GM21576 (cell line): ENCODE results near the gene KRT84.

Source experiments
- ATAC-seq: cut with Tn5 transposase; IDR thresholded peaks from one replicate; pipeline ENCODE4 v1.9.1; 2021; ENCODE audit warnings: mild to moderate bottlenecking, moderate library complexity; ENCODE audit not compliant: unreplicated experiment

Gene KRT84, protein sequence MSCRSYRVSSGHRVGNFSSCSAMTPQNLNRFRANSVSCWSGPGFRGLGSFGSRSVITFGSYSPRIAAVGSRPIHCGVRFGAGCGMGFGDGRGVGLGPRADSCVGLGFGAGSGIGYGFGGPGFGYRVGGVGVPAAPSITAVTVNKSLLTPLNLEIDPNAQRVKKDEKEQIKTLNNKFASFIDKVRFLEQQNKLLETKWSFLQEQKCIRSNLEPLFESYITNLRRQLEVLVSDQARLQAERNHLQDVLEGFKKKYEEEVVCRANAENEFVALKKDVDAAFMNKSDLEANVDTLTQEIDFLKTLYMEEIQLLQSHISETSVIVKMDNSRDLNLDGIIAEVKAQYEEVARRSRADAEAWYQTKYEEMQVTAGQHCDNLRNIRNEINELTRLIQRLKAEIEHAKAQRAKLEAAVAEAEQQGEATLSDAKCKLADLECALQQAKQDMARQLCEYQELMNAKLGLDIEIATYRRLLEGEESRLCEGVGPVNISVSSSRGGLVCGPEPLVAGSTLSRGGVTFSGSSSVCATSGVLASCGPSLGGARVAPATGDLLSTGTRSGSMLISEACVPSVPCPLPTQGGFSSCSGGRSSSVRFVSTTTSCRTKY

DNA sequence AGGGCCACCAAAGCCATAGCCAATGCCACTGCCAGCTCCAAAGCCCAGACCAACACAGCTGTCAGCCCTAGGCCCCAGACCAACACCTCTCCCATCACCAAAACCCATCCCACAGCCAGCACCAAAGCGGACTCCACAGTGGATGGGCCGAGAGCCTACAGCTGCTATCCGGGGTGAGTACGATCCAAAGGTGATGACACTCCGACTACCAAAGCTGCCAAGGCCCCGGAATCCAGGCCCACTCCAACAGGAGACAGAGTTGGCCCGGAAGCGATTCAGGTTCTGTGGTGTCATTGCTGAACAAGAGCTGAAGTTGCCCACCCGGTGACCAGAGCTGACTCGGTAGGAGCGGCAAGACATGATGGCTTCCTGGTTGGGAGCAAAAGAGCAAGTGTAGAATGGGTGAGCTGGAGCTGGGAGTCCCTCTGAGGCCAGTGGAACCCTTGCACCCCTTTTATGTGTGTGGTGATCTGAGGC is at the start of gene KRT84:
TSS of gene KRT84 (minus strand) at position 427 of the 477 bp plus-strand sequence. CDS start at position 360, 67 bp downstream.
- ATAC-seq: no peak

DNA sequence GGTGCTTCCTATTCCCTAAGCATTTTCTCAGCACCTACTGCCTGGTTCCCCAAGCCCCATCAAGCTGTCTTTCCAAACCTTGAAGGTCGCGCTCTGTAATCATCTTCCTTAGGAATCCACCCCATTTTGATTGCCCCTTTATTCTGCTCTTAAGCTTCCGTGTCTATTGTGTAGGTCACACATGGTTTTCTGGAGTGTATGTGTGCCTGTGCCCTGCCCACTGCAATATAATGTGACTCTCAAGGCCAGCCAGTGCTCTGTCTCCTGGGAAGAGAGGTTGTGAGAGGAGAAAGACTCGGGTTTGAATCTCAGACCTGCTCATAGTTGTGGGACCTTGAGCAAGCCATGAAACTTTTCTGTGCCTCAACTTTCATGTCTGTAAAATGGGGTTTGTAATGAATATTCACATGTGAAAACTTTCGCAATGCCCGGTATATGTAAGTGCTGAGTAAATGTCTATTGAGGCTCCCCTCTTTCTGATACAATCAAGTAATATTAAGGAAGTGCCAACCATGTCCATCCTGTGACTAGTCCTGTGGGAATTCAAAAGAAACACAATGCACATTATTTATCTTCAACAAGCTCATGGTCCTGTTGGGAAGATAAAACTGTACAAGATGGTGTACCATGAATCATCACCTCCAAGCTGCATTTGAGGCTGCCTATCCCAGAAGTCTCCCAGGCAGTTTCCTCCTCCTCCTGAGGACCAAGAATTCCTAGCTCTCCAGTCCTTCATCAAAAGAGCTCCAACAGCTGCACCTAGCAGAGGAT is 49.5 kb upstream of the KRT84 start:
- no peak for ATAC-seq

DNA sequence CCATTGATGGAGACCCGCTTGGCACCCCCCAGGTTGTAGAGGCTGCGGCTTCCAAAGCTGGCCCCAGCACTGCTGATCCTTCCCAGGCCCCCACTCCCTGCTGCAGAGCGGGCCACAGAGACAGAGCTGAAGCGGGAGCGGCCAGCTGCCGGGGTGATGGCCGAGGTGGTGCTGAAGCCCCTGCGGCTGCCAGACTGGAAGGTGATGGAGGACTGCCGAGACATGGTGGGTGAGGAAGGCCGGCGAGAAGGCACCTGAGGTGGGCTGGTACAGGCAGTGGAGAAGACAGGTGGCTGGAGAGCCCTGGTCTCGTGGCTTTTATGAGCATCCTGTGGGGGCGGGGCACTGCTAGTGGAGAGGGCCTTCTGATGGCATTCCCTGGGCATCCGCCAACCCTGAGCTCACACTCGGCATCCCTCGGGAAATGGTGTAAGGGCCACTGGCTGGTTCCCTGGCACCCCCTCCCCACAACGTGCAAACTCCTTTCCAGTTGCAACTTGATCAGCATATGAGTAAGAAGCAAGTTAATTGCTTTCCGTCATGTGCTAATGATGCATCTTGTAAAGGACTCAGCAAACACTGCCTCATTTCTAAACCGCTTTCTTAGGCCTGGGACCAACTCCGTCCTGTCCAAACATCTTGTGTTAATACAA is 48.8 kb upstream of the KRT84 start, which contains the start of gene KRT75:
TSS of gene KRT75 (minus strand) at position 291 of the 653 bp plus-strand sequence. CDS start at position 224, 67 bp downstream.
- no peak for ATAC-seq

DNA sequence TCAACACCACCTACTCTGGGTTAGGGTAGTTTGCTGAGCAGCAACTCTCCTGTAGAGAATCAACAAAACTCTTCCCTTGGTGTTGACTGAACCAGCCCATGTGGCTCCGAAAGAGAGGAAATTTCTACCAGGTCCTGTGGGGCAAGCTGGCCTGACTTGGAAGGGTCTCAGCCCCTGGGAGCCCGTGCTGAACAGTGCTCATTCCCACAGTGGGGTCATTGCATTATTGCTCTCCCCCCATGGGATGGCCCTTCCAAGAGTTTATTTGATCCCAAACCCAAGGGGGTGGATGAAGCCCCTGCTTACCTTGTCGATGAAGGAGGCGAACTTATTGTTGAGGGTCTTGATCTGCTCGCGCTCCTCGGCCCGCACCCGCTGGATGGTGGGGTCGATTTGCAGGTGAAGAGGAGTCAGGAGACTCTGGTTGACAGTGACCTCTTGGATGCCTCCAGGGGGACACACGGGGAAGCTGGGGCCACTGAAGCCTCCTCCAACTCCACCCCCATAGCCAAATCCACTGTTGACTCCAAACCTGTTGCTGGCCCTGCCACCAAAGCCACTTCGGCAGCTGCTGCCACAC is 48.1 kb upstream of the KRT84 start:
- no peak for ATAC-seq

DNA sequence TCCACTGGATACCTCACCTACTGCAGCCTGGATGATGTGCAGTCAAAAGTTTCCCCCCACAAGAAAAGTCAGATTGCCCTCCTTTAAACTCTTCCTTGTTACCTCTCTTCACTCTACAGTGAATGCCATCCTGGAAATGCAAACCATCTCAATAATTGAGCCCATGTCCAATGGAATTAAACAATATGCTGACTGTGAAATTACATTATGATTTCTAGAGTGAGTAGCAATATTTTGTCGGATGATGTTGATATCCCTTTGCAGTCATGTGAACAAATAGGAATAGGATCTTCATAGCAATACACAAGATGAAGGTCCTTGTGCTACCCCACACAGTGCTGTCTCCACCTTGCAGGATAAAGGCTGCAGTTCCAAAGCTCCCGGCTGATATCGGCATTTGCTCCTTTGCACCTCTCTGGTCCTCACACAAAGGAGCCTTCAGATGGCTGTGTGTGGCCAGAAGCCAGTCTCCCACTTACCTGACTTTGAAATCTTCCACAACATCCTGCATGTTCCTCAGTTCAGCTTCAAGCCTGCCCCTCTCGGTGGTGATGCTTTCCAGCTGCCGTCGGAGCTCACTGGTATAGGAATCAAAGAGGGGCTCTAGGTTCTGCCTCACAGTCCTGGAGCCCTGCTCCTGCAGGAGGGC is 47.2 kb upstream of the KRT84 start:
- no peak for ATAC-seq

DNA sequence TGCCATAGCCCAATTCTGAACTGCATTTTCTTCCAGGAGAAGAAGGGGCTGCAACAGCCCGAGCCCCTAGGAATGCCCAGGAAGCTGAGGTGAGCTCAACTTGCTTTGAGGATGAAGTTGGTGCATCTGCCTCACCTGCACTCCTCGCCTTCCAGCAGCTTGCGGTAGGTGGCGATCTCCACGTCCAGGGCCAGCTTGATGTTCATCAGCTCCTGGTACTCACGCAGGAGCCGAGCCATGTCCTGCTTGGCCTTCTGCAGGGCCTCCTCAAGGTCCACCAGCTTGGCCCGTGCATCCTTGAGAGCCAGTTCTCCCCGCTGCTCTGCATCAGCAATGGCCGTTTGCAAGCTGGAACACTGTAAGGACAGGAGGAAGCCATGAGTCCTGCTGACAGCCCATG is 42.7 kb upstream of the KRT84 start:
- no peak for ATAC-seq

DNA sequence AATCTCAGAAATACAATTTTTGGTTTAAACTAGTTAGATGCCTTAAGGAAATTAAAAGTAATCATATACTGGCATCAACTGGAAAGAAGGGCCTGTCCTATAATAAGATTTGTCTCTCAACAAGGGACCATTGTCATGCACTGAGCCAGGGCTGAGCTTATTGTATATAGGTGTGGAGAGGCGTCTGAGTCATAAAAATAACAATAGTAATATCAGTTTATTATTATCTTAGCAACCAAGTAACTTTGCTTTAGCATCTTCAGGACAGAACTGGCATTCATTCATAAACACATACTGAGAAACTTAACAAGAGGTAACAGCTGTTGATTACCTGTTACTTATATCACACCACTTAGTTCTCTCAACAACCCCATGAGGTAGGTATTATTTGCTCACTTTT is 41.6 kb upstream of the KRT84 start:
- ATAC-seq: no peak

DNA sequence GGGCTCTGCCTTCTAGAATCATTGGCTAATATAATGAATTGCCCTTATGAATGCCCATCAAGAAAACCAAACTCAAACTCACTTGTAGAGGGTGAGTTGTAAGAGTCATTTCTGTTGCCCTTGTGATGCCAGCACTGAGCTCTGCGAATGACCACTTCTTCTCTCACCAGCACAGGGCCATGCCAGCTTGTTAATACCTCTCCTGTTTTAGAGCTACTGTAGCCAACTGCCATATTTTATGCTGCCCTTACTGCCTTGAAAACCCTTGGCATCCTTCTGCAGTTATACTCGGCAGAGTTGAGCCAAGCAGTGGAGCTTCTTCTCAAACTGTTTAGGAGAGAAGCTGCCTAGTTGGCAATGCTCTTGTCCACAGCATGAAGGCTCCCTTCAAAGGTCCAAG is 40.6 kb upstream of the KRT84 start:
- ATAC-seq: no peak

DNA sequence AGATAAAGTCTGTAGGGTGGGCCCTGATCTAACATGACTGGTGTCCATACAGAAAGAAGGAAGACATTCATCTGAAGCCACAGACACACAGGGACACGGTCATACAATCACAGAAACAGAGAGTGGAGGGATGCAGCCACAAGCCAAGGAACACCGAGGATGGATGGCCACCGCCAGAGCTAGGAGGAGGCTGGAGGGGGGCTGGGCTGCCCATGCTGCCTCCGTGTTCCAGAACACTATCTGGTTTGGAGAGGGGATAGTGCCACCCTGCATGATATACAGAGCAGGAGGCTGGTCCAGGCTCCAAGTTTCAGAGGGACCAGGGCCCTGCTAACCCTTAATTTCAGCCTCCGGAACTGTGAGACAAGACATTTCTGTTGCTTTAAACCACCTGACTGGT is 40.0 kb upstream of the KRT84 start:
- no peak for ATAC-seq

DNA sequence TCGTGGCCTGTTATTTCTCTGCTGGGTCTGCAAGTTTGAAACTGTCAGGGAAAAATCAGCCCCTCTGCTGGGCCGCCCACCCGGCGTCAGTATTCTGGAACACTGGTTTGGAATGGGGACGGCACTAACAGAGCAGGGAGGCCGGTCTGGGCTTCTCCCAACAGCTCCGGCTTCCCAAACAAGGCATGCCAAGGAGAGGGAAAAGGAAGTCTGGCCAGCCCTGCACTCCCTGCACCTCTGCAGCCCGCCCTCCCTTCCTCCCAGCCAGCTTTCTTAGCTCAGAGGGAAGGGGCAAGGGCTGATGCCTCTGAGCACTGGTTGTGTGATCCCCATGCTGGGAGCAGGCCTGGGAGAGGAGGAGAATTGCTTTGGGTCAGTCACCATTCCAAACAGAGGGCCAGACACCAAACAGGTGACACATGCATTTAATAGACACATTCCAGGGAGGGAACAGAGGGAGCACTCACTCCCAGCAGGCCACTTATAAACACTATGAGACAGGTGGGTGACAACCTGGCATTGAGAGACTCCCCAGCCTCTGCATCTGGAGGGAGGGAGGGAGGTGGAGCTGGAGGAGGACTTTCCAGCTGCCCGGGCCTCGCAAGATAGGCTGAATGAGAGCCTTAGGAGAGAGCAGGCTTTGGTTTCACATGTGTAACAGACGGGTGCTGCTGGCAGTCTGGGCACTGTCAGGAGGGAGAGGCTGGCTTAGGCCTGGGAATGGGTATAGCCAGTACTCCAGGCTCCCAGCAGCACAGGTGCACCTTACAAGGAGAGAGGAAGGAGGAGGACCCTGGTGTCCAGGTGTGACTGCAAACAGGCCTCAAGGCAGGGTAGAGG is 38.4 kb upstream of the KRT84 start:
- ATAC-seq: no peak

DNA sequence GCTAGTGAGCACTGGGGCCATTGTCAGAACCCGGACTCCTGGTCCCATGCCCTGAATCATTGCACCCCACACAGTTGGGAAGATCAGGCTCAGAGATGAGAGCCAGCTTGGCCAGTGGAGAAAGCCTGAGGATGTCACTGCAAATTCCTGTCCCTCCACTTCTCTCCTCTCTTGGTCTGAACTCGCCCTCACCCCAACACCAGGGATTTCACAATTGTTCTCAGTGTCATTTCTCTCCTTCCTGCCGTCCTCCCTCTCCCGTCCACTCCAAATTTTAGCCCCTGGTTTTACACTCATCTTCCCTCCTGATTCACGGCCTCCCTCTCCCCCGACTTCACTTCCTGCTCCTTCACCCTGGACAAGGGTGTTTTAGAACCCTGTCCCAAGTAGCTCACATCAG is 37.6 kb upstream of the KRT84 start:
- ATAC-seq: no peak

DNA sequence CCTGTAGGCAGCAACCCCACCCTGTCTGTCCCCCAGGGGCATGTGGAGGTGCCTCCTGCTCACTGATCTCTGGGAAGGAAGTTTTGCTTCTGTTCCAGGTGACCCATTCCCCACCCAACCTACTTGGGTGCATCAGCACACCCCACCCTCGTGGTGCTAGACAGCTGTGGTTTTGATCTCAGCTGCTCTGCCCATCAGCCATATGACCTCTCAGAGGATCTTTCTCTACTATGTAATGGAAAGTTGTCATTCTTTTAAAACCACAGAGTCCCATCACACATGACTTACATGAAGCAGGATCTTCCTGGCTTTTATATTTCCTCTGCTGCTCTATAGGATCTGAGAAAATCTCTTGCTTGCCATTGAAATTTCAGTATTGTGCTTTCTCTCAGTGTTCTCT is 34.2 kb upstream of the KRT84 start:
- no peak for ATAC-seq

DNA sequence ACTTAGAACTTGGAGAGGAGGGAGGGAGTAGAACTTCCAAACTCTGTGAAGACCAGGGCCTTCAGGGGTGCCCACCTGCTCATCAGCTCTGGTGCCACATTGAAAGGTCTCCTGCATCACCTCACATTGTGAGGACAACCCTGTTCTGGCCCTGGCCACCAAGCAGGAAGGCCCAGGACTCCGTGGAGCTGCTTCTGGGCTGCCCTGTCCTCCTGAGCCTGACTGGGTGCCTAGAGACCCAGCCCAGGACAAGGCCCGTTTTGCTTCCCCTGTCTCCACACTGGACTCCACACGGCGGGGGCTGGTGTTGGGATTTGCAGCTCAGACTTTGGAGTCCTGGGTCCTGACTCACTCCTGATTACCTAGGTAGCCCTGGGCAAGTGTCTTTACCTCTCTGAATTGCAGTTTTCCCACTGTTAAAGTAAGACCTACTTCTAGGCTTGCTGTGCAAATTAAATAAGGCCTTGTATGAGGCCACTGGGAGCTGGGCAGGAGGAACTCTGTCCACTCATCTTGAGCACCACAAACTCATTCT is 33.2 kb upstream of the KRT84 start:
- no peak for ATAC-seq

DNA sequence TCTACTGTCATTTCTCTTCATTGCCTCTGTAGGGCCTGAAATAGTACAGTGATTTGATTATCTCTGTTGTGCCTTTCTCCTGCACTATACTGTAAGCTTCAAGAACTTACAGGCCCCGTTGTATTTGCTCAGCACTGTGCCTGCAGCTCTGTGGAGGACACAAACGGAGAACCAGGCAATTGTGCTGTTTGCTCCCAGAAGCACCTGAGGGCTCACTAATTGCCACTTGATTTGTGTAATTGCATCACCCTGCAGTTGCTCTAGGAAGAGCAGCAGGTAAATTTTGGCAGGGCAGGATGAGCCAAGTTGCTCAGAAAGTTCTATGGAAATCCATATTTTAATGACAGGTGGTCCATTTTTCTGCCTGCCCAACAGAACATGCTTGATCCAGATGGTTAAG is 32.3 kb upstream of the KRT84 start:
- no peak for ATAC-seq

DNA sequence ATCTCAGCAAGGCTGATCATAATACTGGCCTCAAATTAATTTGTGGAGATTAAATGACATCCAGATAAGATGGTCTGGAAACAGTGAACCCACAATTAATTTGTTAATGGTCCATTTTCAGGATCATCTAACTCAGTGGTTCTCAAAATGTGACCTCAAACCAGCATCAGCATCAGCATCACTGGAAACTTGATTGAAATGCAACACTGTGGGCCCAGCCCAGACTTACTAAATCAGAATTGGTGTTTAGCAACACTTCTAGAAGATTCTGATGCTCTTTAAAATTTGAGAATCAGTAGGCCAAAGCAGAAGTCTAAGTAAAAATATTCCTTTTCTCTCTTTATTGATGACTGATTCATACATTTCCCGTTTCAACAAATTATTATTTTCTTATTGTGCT is 31.3 kb upstream of the KRT84 start:
- ATAC-seq: no peak

DNA sequence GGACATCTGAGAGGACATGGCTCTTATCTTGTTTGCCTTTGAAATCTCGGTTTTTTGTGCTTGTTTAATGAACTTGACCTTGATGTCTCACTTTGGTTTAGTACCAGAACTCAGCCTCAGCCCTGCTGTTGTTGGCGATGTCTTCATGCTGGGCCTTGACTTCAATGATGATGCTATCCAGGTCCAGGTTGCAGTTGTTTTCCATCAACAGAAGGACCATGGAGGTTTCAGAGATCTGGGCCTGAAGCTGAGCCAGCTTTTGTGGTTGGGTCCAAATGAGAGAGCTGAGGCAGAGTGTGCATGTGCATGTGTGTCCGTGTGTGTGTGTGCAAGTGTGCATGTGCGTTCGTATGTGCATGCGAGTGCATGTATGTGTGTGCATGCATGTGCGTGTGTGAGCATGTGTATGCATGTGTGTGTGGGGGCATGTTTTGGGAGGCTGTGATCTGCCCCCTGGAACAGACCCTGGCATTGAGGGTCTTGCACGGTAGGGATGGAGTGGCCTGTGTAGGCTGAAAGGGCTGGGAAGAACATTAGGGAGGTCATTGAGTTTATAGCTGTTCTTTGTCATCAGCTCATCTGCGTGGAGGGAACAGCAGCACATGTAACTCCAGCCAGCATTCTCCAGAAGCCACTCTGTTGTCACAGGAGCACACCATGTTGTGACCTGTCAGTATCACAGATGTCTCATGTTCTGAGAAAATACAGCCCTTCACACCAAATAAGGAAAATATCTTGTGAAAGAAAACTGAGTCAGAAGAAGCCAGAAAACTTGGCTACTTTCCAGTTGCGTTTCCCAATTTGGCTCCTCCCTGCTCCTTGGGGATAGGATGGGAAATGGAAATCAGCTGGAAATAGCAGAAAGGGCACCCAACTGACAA is 30.7 kb upstream of the KRT84 start:
- ATAC-seq: no peak

DNA sequence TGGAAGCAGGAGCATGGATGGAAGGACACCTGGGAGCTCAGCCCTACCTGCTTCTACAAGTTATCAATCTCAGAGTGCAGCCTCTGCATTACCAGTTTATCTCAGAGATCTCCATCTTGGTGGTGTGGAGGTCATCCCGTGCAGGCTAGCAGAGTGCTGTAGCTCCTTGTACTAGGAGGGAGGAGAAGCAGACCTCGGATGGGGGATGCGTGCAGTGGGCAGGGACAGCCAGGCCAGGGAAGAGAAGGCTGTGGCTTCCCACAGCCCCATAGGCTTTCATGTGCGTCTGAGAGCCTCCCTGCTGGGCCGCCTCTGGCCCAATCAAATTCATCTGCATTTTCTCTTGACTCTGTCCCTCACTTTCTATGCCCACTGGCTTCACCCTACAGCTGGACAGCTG is 29.5 kb upstream of the KRT84 start:
- no peak for ATAC-seq

DNA sequence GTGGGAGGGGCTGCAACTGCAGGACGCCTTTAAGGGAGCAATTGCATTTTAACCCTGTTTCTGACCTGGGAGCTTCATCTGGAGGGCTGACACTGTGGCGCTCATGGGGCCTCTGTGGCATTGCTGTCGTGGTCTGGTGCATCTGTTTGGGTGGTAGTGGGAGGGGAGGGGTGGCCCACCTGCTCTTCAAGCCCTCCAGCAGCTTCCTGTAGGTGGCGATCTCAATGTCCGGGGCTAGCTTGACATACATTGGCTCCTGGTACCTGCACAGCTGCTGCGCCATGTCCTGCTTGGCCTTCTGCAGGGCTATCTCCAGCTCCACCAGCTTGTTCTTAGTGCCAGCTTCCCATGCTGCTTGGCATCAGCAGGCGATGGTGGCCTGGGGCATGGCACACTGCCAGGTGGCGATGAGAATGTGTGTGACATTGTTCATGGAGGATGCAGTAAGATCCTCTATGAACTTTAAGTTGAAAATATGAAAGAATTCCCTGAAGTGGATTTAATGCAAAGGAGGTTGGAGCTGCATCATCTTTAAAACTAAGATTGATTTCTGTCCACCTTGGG is 28.4 kb upstream of the KRT84 start:
- ATAC-seq: no peak
